Stimulated activated CD8-positive, alpha-beta memory T cell treated with anti-CD3 and anti-CD28 coated beads, Interleukin-12 subunit alpha, Interleukin-12 subunit beta, amount 100 ng/mL, for 24 hours (primary cell): Measurements from ENCODE around the gene TMIGD1.

Experiments used
- DNase-seq: peaks from one replicate; pipeline ENCODE4 v3.0.0-alpha.2; 2020; ENCODE audit errors: extremely low read depth

TMIGD1 gene, protein sequence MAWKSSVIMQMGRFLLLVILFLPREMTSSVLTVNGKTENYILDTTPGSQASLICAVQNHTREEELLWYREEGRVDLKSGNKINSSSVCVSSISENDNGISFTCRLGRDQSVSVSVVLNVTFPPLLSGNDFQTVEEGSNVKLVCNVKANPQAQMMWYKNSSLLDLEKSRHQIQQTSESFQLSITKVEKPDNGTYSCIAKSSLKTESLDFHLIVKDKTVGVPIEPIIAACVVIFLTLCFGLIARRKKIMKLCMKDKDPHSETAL

DNA sequence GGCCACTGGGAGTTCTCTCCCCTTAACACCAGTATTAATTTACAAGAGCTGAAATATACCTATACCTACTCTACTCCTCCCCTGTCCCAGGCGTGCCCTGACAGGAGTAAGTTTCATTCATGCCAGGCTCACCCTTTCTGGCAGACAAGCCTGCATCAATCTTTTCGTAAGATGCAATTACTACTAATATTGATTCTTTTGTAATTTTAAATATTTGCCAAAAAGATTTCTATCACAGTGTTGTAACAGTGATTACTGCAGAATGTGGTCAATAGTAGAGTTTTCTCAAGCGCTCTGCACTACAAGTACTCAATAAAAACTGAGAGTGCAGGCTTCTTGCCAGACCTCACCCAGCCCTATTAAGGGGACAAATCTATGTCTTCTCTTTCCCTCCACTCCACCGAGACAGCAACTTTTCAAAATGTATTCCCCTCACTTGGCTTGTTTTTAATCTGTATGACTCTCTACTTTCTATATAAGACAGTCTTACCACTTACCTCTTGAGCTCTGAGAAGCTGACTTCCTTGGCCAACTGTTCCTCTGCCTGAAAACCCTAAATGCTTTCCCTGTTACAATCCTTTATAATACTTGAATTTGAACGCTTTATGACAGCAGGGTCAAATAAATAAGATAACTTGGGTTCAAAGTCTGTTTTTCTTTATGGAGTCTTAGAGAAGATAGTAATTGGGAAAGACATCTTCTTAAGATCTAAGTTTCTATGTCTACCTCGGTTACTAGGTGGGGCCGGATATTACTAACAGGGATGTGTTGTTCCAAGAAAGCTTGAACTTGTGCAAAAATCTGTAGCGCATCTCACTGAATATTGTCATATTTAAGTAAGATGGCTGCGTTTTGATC, at the start of gene TMIGD1:
Gene TMIGD1, minus strand, starts transcription at position 555 of the 858 bp plus-strand sequence. CDS start 1,924 bp downstream, outside the sequence.
- no peak for DNase-seq

DNA sequence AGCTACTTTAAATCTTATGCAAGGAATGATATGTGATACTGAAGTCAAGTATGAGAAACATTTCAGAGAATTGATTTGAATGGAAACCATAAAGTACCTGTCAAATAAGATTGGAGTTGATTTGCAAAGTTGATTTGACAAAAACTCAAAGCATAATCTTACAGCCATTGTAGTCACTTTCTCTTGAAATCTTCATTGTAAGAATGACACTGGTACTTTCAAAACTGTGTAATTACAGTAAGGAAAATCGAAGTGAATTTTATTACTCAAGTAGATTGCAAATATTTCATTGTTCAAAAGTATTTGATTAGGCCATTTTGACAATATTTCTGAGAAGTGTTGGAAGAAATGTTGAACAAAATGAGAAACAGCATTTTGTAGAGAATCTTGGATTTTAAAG, 48.5 kb upstream of the TMIGD1 start:
- no peak for DNase-seq

DNA sequence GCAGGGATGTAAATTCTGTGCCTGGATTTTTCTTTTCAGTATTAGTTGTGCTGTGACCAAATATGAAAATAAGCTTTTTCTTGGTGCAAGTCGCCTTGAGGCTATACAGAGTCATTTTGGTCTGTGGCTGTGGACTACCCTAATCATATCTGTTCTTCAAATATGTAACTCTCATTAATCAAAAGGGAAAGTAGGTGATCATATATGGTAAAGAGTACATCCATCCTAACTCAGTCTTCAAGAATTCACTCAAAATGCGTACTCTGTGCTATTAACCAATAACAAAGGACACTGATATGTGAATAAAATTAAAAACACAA, 47.4 kb upstream of the TMIGD1 start:
- no peak for DNase-seq

DNA sequence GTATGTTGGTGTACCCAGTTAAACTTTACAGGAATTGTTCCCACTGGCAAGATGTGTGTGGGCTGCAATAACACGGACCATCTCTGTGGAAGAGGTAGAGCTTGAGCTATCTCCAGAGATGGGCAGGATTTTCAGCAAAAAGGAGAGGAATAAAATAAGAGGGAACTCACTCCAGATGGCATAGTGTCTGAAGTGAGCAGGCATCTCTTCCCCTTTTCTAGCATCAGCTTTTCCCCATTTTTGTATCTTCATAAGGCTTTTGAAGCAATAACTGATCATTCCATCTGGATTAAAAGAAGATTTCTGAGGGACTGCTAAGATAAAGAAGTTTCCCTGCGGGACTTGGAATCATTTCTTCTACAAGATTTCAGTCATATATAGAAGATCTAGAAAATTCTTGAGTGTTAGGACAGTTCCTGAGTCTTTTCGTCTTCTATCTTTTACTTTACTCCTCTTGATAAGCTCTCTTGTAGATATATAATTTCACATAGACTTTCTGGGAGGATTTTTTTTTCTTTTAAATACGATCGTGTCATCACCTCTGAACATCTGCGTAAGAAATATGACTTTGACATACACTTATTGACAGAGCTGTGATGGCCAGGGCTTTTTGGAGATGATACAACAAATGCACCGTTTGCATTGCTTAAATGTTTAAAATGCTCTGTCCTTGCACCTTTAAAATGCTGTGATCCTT, 46.9 kb upstream of the TMIGD1 start:
- DNase-seq: no peak

DNA sequence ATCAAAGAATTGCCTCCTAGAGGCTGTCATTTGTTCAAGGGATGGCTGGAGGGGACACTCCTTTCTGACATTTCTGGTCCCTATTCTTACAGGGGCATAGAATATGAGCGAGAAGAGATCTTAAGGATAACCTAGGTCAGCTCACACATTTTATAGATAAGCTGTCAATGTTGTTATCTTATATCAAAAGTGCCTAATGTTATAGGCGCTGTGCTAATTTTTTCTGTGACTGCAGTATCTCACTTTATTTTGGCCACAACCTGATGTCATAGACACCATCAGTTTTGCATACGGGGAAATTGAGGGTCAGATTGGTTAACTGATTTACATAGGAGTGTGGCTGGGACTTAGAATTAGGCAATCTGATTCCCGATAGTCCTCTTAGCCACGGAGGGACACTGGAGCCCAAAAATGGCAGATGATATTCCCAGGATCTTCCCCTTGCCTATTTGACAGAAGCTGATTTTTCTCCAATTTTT, 46.1 kb upstream of the TMIGD1 start:
- no peak for DNase-seq

DNA sequence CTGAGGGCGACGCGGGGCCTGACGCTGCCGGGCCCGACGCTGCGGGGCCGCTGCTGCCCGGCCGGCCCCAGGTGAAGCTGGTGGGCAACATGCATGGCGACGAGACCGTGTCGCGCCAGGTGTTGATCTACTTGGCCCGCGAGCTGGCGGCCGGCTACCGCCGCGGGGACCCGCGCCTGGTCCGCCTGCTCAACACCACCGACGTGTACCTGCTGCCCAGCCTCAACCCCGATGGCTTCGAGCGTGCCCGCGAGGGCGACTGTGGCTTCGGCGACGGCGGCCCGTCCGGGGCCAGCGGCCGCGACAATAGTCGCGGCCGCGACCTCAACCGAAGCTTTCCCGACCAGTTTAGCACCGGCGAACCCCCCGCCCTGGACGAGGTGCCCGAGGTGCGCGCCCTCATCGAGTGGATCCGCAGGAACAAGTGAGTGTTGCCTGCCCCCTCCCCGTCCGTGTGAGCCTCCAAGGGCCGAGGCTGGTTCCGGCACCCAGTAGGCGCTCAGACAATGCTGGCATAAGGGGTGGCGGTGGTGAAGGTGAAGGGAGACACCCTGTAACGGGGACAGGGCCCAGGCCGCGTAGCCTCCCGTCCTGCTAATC, 45.5 kb upstream of the TMIGD1 start:
- no peak for DNase-seq

DNA sequence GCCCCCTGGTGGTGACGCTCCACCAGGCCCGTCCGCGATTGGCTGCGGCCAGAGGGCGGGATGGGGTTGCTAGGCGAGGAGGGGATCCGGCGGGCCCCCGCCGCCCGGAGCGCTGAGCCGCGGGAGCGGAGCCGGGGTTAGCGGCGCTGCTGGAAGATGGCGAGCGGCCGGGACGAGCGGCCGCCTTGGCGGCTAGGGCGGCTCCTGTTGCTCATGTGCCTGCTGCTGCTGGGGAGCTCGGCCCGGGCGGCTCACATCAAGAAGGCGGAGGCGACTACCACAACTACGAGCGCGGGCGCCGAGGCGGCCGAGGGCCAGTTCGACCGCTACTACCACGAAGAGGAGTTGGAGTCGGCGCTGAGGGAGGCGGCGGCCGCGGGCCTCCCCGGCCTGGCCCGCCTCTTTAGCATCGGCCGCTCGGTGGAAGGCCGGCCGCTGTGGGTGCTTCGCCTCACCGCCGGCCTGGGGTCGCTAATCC, 45.0 kb upstream of the TMIGD1 start, which contains the start of gene CPD:
Gene CPD, plus strand, starts transcription at position 103 of the 478 bp plus-strand sequence. Its CDS starts 54 bp downstream, at position 157.
- peak; percentile 94 for DNase-seq

DNA sequence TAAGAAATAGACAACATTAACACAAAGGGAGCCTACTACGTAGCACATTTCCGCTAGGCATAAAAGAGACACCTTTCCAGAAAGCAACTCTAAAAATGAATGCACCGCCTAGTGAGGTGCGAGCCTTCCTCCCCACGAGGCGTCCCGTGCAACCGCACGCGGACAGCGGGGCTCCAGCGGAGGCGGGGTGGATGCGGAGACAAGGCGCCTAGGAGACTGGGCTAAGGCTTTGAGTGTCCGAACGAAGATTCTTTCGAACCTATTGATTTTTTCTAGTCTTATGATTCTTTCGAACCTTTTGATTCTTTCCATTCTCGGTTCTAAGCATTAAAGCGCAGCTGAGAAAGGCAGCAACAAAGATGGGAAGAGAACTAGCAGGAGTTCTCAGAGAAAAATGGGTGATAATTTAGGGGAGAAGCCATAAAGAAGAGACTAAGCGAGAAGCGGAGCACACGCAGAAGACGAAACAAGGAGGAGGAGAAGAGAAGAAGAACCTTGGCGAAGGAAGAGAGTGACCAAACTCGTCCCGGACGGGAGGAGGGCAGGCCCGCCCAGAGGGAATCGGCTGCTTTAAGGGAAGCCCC, 44.5 kb upstream of the TMIGD1 start:
- DNase-seq: no peak

DNA sequence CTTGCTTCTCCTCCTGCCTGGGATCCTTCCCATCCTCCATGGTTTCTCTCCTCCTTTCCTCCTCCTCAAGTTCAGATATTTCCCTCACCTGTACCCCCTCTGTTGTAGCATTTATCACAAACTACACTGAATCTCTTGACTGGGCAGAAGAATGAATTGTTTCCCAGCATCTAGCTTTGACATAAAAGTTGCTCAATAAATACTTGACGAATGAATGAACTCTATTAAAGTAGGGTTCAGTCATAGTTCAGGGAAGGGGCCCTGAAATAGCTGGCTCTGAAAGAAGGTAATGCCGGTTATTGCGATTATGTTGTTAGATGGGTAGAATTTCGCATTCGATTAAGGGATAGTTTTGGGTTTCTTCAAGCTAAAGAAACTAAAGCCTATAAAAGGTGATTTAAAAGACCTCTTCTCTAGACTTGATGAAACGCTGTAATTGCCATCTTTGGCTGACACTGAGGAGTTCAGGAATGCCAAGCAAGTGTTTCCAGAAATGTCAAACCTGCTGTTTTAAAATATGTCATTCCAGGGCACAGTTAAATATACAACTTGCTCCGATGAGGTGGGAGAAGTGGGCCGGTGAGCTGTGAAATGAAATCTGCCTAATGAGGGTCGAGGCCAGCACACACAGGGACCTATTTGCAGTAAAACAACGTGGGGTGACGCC, 43.9 kb upstream of the TMIGD1 start:
- no peak for DNase-seq

DNA sequence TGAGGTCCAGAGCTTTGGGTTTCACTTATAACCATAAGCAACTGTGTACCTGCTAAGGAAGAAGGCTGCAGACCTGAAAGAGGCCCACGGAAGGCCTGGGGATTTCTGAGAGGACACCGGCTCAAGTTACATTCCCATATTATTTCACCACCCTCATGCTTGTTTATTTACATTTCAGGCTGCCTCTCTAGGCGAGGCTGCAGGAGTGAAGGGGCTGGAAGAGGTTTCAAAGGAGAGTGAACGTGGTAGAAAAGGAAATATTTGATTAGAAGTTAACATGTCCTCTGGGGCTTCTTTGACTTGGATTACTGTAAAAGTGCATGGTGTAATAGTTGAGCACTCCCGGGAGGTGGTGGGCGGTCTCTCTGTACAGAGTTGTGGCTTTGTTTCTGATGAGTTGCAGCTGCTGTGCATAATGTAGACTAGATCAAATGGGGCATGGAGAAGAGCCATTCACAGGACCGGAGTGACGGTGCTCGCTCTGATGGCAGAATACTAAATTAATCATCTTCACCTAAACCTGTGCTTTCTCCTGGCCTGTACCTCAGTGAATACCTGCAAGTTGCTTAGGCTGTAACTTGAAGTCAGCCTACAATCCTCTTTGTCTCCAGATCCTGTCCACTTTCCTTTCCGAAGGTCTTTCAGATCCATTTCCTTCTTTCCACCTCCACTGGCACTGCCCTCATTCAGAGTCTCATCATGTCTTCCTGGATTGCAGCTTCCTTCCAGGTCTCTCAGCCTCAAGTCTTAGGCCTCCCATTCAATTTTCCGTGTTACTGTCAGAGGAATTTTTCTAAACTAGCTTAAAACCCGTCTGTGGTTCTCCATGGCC, 43.0 kb upstream of the TMIGD1 start:
- DNase-seq: no peak

DNA sequence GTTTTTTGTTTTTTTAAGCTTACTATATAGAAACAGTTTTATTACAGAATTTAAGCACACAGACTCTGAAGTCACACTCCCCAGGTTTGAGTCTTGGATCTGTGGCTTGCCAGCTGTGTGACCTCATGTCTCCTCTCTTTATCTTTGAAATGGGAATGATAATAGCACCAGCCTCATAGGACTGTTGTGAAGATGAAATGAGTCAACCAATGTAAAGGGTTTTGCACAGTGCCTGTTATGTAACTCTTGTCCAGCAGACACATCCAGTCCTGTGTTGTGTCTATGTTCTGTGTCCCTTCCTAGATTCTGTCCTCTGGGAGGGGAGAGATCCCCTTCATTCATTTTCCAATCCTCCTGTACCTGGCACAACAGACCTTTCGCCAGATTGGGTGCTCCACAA, 41.8 kb upstream of the TMIGD1 start:
- no peak for DNase-seq

DNA sequence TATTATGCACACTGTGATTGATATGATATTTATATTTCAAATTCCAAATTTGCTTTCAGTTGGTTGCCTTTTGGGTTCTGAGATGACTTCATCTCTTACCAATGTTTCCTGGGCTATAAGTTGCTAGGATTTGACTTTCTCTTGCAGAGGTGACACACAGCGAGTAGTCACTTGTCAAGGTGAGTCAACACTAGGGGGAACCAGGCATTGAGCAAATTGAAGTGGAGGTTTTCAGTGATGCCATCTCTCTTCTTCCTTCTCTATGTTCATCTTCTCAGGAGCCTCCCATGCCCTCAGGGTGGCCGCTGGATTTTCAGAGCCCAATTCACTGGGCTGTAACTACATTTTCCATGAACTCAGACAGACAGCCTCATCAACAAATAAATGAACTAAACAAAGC, 38.9 kb upstream of the TMIGD1 start:
- DNase-seq: no peak

DNA sequence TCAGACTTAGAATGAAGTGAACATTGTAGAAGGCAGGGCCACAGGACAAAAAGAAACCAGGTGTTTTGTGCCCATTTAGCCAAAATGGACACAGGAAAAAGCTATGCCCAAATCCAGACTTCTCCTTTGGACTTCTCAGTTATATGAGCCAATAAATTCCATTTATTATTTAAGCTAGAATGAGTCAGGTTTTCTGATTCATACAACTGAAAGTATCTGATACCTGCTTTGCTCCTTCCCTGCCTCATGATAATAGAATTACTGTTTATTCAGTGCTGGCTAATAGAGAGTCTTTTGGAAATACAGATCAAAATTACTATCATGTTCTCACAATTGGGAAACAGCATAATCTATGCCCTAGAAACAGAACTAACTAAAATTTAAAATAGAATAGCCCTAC, 36.1 kb upstream of the TMIGD1 start:
- no peak for DNase-seq

DNA sequence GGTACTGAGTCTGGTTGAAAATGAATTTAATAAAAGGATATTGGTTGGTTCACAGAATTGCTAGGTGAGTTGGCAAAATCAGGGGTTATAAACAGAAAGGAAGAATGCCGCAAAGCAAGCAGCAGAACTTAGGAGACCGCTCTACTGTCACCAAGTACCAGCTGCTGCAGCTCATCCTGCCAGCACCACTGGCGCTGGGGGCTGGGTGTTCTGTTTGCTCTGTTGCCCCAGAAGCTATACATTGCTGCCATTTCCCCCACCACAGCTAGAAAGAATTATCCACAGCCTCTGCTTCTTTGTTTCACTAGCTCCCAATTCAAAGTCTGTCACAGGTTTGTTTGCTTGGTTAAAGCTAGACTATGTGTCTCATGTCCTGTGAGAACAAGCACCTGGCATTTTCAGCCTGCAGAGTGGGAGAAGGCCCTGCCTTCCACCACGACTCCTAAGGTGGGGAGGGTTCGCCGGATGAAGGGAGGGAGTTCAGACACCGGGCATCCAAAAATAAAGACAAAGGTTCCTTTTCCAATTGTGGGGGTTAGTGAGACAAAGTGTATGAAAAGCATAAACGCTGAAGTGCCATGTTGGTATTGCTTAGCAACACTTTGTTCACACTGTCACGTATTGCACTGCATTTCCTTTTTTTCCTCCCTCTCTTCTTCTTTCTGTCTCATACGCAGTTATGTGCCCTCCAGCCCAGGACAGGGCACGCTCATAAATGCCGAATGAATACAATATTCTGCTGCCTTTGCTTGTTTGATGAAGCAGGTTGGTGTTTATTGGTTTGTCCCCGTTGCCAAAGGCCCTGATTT, 35.3 kb upstream of the TMIGD1 start:
- no peak for DNase-seq

DNA sequence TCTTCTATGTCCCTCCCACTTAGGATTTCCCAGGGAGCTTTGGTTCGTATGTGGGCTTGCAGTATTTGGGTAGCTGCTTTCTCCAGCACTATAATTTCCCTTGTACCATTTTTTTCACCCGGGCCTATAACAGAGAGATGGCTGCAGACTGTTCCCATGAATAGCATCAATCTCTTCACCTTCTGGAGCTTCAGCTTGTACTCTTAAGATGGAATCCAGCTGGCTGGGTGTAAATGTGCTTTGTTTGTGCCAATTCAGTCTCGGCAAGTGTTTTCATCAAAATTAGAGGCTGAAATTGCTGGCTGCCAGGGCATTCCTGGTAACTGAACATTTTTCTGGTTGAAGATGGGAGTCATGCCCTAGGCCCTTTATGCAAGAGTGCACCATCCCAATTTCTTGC, 32.7 kb upstream of the TMIGD1 start:
- DNase-seq: no peak

DNA sequence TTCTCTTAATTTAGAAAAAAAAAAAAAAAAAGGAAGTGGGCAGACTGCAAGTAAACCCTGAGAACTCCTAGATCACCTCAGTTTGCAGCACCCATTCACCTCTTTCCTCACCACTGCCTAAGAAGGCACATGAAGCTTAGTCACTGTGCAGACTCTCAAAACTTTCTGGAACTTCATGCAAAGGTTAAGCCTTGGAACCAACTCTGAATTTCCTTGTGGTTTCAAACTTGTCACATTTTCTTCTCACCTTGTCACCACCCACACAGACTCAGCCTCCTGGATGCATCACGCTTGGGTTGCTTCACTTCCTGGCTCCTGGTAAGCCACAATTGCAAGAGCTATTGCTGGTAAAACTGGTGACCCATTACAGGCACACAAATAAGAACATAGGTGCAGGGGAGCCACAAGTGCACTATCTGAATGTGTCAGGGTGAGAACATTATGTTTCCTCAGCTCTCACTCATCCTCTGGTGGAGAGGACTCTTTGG, 29.9 kb upstream of the TMIGD1 start:
- peak; percentile 61 for DNase-seq

DNA sequence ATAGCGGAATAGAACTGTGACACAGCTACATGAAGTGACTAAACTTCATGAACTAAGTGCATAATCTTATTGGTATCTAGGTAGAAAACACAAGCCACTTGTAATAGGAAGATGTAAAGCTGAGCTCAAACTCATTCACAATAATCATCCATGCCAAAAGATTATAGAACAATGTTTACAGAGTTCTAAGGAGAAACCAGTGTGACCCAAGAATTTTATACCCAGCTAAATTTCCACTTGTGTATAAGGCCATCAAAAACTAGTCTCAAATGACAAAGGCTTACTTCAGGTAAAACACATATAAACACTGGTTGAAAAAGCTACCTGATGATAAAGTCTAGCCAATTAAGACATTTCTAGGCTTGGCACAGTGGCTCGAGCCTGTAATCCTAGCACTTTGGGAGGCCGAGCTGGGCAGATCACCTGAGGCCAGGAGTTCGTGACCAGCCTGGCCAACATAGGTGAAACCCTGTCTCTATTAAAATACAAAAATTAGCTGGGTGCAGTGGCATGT, 28.0 kb upstream of the TMIGD1 start:
- DNase-seq: no peak

DNA sequence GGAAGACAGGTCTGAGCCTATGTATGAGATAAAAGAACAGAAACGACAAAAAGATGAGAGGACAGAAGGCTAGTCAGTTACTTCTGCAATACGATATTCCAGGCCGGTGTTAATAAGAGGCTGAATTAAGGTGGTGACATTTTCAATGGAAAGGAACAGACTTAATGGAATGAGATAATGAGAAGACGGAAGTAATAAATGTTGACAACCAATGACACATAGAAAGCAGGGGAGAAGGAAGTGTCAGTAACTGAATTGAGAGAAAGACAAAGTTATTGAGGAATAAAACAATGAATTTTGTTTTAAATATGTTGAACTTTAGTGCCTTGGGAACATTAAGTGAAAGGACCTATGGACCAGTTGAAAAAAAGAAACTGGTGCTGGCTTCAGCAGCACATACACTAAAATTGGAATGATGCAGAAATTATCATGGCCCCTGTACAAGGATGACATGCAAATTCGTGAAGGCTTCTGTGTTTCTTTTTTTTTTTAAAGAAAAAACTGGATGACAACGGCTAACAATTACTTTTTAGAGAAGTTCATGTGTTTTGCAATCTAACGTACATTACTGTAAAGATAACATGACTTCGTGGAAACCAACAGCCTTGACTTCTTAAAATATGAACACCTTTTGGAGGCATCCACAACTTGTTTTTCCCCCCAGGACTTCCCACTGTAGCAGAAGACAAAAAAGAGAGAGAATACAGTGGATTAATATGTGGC, 26.4 kb upstream of the TMIGD1 start:
- no peak for DNase-seq
